Testis (tissue), 3 donors: ENCODE results near the gene NPAS2. TPM values are rescaled to one million over a fixed set of nuclear protein-coding genes. Genes with fewer than 3 reads are reported as not detected.
A peak's percentile ranks its signal among the peaks of the same experiment; 100 is the strongest.

Source experiments
- DNase-seq: peaks from one replicate; pipeline ENCODE4 v3.0.0-alpha.2; 2019
- H3K27ac ChIP-seq, 2 donors: fragments of 200-600 bp; sonication (generic); one replicate each; pipeline ENCODE4 v1.5.1; 2019
- H3K27me3 ChIP-seq: fragments of 200-600 bp; sonication (generic); one replicate; pipeline ENCODE4 v1.5.1; 2019
- H3K36me3 ChIP-seq: fragments of 200-600 bp; sonication (generic); one replicate; pipeline ENCODE4 v1.5.1; 2017; ENCODE audit warnings: low read depth; ENCODE audit errors: missing control alignments
- H3K4me1 ChIP-seq: fragments of 200-600 bp; sonication (generic); one replicate; pipeline ENCODE4 v1.5.1; 2019
- H3K4me3 ChIP-seq, 2 donors: fragments of 200-600 bp; sonication (generic); one replicate each; pipeline ENCODE4 v1.5.1; 2017 to 2019
- H3K9me3 ChIP-seq: fragments of 200-600 bp; sonication (generic); one replicate; pipeline ENCODE4 v1.5.1; 2017
- CTCF ChIP-seq, 3 experiments: fragments of 450-650 bp in 2 of 3; fragments of 200-600 bp in 1 of 3; sonication (generic) in 1 of 3; IDR thresholded peaks; one replicate each; pipeline ENCODE4 v1.5.1; 2016 to 2019; ENCODE audit warnings: antibody characterized with exemption in 3 of 3, mild to moderate bottlenecking in 2 of 3, moderate library complexity in 1 of 3
- POLR2A ChIP-seq: fragments of 450-650 bp; IDR thresholded peaks from one replicate; pipeline ENCODE4 v1.6.1; 2017; ENCODE audit warnings: antibody characterized with exemption, mild to moderate bottlenecking, moderate library complexity
- WGBS, 2 donors: methylation state at CpG; one replicate each; pipeline ENCODE4 v1.1.5; 2018; 5-methylcytosine and 5-hydroxymethylcytosine counted together
- intact Hi-C: fragments of 100-400 bp; cut with DNase I; formaldehyde crosslinking; loops from one replicate; pipeline ENCODE4 v1.15.1; 2023; ENCODE audit warnings: low total_unique reads
- polyA plus RNA-seq: library from polyadenylated mRNA; stranded (reverse); fragments of 350-450 nt; fragmentation: Illumina TruSeq; extraction: RNeasy Lipid Tissue Mini Kit (QIAGEN cat#74804); gene quantifications from one replicate; pipeline ENCODE4 v1.2.3, GENCODE V29; 2014; ENCODE audit warnings: low read depth, low replicate concordance; ENCODE audit not compliant: insufficient read depth
- total RNA-seq, 2 donors: library from RNA; depleted of rRNA; stranded (reverse); fragments of >200 nt; gene quantifications; one replicate each; pipeline ENCODE4 v1.2.3, GENCODE V29; 2016

NPAS2 gene
- total and polyA plus RNA-seq, 3 donors from 2014 or later, result 20.4 to 64.2 (median 46.7) TPM

- H3K9me3 ChIP-seq, result no peaks in the 10 kb centered on the region
- H3K36me3 ChIP-seq, result no peaks in the 10 kb centered on the region
- TF ChIP-seq CTCF (IDR thresholded peaks at IDR 0.05), result no peak
- no peak for TF ChIP-seq POLR2A
- intact Hi-C loops, result no loop called here
- no peak overlapping the region for H3K27ac ChIP-seq
- H3K27me3 ChIP-seq, result no peaks in the 10 kb centered on the region
- WGBS, 2 donors, result 89 to 90% methylated on average over 4 of the region's 4 CpGs
- peaks cover 9% of the 10 kb centered on the region for H3K4me1 ChIP-seq
- no peak for DNase-seq
- H3K4me3 ChIP-seq, result no peak overlapping the region
Observed at GRCh38 chr2:100812573-100812972, 7.4 kb upstream of the NPAS2 start.

GRCh38 chr2:100813527-100813926 lies 6.4 kb upstream of the NPAS2 start:
- Histone ChIP-seq H3K27ac (no peak overlapping the region), H3K4me1 (peaks cover 16% of the 10 kb centered on the region), H3K9me3 (no peaks in the 10 kb centered on the region), H3K36me3 (no peaks in the 10 kb centered on the region), H3K4me3 (no peak overlapping the region), H3K27me3 (no peaks in the 10 kb centered on the region)
- WGBS, 2 donors, result 30 to 40% methylated on average over 4 of the region's 4 CpGs
- intact Hi-C loops, result no loop called here
- DNase-seq, result peak; percentile 8
- TF ChIP-seq POLR2A, result no peak

GRCh38 chr2:100814043-100814442 lies 5.9 kb upstream of the NPAS2 start:
- H3K27ac ChIP-seq, result no peak overlapping the region
- no peaks in the 10 kb centered on the region for H3K27me3 ChIP-seq
- no peak for DNase-seq
- H3K4me3 ChIP-seq, result no peak overlapping the region
- TF ChIP-seq CTCF (IDR thresholded peaks at IDR 0.05), result no peak
- 87 to 93% methylated on average over 3 of the region's 3 CpGs for WGBS, 2 donors
- H3K36me3 ChIP-seq, result no peaks in the 10 kb centered on the region
- peaks cover 17% of the 10 kb centered on the region for H3K4me1 ChIP-seq
- intact Hi-C loops, result no loop called here
- no peaks in the 10 kb centered on the region for H3K9me3 ChIP-seq

GRCh38 chr2:100814453-100814852 lies 5.5 kb upstream of the NPAS2 start:
- Histone ChIP-seq H3K27ac (no peak overlapping the region), H3K36me3 (no peaks in the 10 kb centered on the region), H3K27me3 (no peaks in the 10 kb centered on the region), H3K4me3 (no peak overlapping the region), H3K9me3 (no peaks in the 10 kb centered on the region), H3K4me1 (peaks cover 17% of the 10 kb centered on the region)
- TF ChIP-seq CTCF (IDR thresholded peaks at IDR 0.05) (no peak), POLR2A (no peak)
- WGBS, 2 donors, result 86 to 92% methylated on average over 3 of the region's 3 CpGs
- intact Hi-C loops, result no loop called here
- DNase-seq, result no peak

- DNase-seq, result no peak
- TF ChIP-seq CTCF (IDR thresholded peaks at IDR 0.05) (no peak), POLR2A (no peak)
- 84 to 90% methylated on average over 7 of the region's 7 CpGs for WGBS, 2 donors
- no peaks in the 10 kb centered on the region for H3K27me3 ChIP-seq
- H3K36me3 ChIP-seq, result no peaks in the 10 kb centered on the region
- H3K9me3 ChIP-seq, result no peaks in the 10 kb centered on the region
- H3K4me3 ChIP-seq, result no peak overlapping the region
- peaks cover 17% of the 10 kb centered on the region for H3K4me1 ChIP-seq
- intact Hi-C loops, result no loop called here
- peak overlapping the region in 1 of 2 donors; percentile 82 for H3K27ac ChIP-seq
Observed at GRCh38 chr2:100817388-100817985, 2.5 kb upstream of the NPAS2 start.
